ENCODE measurements around the gene HNRNPL.
"Not testable (repeated sequence)": the region's sequence is repeated elsewhere in the genome, so short reads cannot be mapped to it uniquely, and the experiment has no call there.

The HNRNPL gene

GRCh38 chr19:38849860-38850435 is at the start of gene HNRNPL:
HNRNPL (minus strand) TSS chr19:38849986; CDS start chr19:38849966, 20 bp downstream.
- DNase-seq (ENCODE audit: low read depth) = peak; percentile 99

GRCh38 chr19:38898788-38899446 is 49.1 kb upstream of the HNRNPL start:
- DNase-seq (ENCODE audit: low read depth) = no peak

GRCh38 chr19:38894968-38895367 is 45.2 kb upstream of the HNRNPL start:
- DNase-seq (ENCODE audit: low read depth) = no peak

- no peak for DNase-seq (ENCODE audit: low read depth)
These were observed 43.6 kb upstream of the HNRNPL start for GRCh38 chr19:38893341-38893771.

- no peak for DNase-seq (ENCODE audit: low read depth)
These were observed 43.1 kb upstream of the HNRNPL start for GRCh38 chr19:38892841-38893240.

- no peak for DNase-seq (ENCODE audit: low read depth)
These were observed 42.0 kb upstream of the HNRNPL start for GRCh38 chr19:38891771-38892170.

- no peak for DNase-seq (ENCODE audit: low read depth)
These were observed 40.9 kb upstream of the HNRNPL start for GRCh38 chr19:38890686-38891085.

- DNase-seq (ENCODE audit: low read depth) = no peak
These were observed 40.0 kb upstream of the HNRNPL start for GRCh38 chr19:38889803-38890202.

GRCh38 chr19:38888876-38889275 is 39.1 kb upstream of the HNRNPL start:
- DNase-seq (ENCODE audit: low read depth) = no peak

GRCh38 chr19:38884691-38885090 is 34.9 kb upstream of the HNRNPL start:
- not testable (repeated sequence) for DNase-seq (ENCODE audit: low read depth)

GRCh38 chr19:38883286-38883685 is 33.5 kb upstream of the HNRNPL start:
- no peak for DNase-seq (ENCODE audit: low read depth)

- DNase-seq (ENCODE audit: low read depth) = no peak
These were observed 31.3 kb upstream of the HNRNPL start for GRCh38 chr19:38880882-38881609.

- DNase-seq (ENCODE audit: low read depth) = no peak
These were observed 30.5 kb upstream of the HNRNPL start for GRCh38 chr19:38880076-38880881.

GRCh38 chr19:38879400-38879751 is 29.6 kb upstream of the HNRNPL start:
- DNase-seq (ENCODE audit: low read depth) = no peak

GRCh38 chr19:38878575-38879399 is 29.0 kb upstream of the HNRNPL start:
- DNase-seq (ENCODE audit: low read depth) = no peak

GRCh38 chr19:38877781-38878574 is 28.2 kb upstream of the HNRNPL start, which contains the start of gene RINL:
RINL (minus strand) TSS chr19:38878275; CDS start chr19:38876742, 1,533 bp downstream.
- peak; percentile 57 for DNase-seq (ENCODE audit: low read depth)

GRCh38 chr19:38875656-38876395 is 26.0 kb upstream of the HNRNPL start:
- DNase-seq (ENCODE audit: low read depth) = no peak

- not testable (repeated sequence) for DNase-seq (ENCODE audit: low read depth)
These were observed 23.6 kb upstream of the HNRNPL start for GRCh38 chr19:38873400-38873799.

- DNase-seq (ENCODE audit: low read depth) = no peak
These were observed 20.8 kb upstream of the HNRNPL start for GRCh38 chr19:38870612-38871011.
